HEK293 (cell line): ENCODE measurements around the gene MYH11.

Experiments
- BCL11B ChIP-seq: fragments of 450-650 bp; formaldehyde crosslinking; IDR thresholded peaks from 2 replicates; pipeline ENCODE4 v1.5.1; 2016; ENCODE audit warnings: low read depth, missing biosample characterization, missing genetic modification characterization
- CTCF ChIP-seq: fragments of 450-650 bp; formaldehyde crosslinking; IDR thresholded peaks from 2 replicates; pipeline ENCODE4 v1.5.1; 2016; ENCODE audit warnings: missing biosample characterization, missing genetic modification characterization
- GLIS2 ChIP-seq: fragments of 450-650 bp; formaldehyde crosslinking; IDR thresholded peaks from 2 replicates; pipeline ENCODE4 v1.5.1; 2016; ENCODE audit warnings: missing biosample characterization, missing genetic modification characterization
- OSR2 ChIP-seq: fragments of 450-650 bp; formaldehyde crosslinking; IDR thresholded peaks from 2 replicates; pipeline ENCODE4 v1.5.1; 2016; ENCODE audit warnings: missing biosample characterization, missing genetic modification characterization
- ZBTB21 ChIP-seq: fragments of 450-650 bp; formaldehyde crosslinking; IDR thresholded peaks from 2 replicates; pipeline ENCODE4 v1.5.1; 2017; ENCODE audit warnings: missing biosample characterization, missing genetic modification characterization
- ZNF157 ChIP-seq: fragments of 450-650 bp; formaldehyde crosslinking; IDR thresholded peaks from 2 replicates; pipeline ENCODE4 v1.5.1; 2016; ENCODE audit warnings: missing biosample characterization, missing genetic modification characterization
- ZNF174 ChIP-seq: fragments of 450-650 bp; formaldehyde crosslinking; IDR thresholded peaks from 2 replicates; pipeline ENCODE4 v1.5.0; 2017; ENCODE audit warnings: missing biosample characterization, mild to moderate bottlenecking, missing genetic modification characterization
- ZNF292 ChIP-seq: fragments of 450-650 bp; formaldehyde crosslinking; IDR thresholded peaks from 2 replicates; pipeline ENCODE4 v1.5.1; 2016; ENCODE audit warnings: low read depth, missing biosample characterization, missing genetic modification characterization, borderline replicate concordance
- ZNF350 ChIP-seq: fragments of 450-650 bp; formaldehyde crosslinking; IDR thresholded peaks from 2 replicates; pipeline ENCODE4 v1.5.0; 2017; ENCODE audit warnings: missing biosample characterization, mild to moderate bottlenecking, missing genetic modification characterization
- ZNF670 ChIP-seq: fragments of 450-650 bp; formaldehyde crosslinking; IDR thresholded peaks from 2 replicates; pipeline ENCODE4 v1.5.1; 2016; ENCODE audit warnings: missing biosample characterization, missing genetic modification characterization, low read depth

- TF ChIP-seq CTCF (tag by site-specific recombination), result no peak
- no peak for TF ChIP-seq BCL11B
- TF ChIP-seq ZNF670 (tag by site-specific recombination), result no peak
- peak; percentile 85 for TF ChIP-seq OSR2
- TF ChIP-seq ZNF350 (tag by site-specific recombination), result no peak
- no peak for TF ChIP-seq GLIS2
- TF ChIP-seq ZNF157 (tag by site-specific recombination), result no peak
- TF ChIP-seq ZNF174 (tag by site-specific recombination), result no peak
- TF ChIP-seq ZNF292 (tag by site-specific recombination), result no peak
- no peak for TF ChIP-seq ZBTB21 (tag by site-specific recombination)
Measured at GRCh38 chr16:15682105-15682570, 174.7 kb downstream of the MYH11 start.
